Stomach (tissue), 4 donors: ENCODE data around the gene THSD7A.

Experiments
- POLR2A ChIP-seq, 4 donors: fragments of 450-650 bp; IDR thresholded peaks; one replicate each; pipeline ENCODE4 v1.6.1; 2016; ENCODE audit warnings: antibody characterized with exemption in 4 of 4, control low read depth in 2 of 4, mild to moderate bottlenecking in 1 of 4, moderate library complexity in 1 of 4
- TF ChIP-seq, protein P1 (sequence below), 7 experiments: fragments of 450-650 bp in 4 of 7; fragments of 200-600 bp in 3 of 7; sonication (generic) in 3 of 7; IDR thresholded peaks; one replicate each; pipeline ENCODE4 v1.5.1; 2016 to 2019; ENCODE audit warnings: antibody characterized with exemption in 7 of 7, control low read depth in 2 of 7, mild to moderate bottlenecking in 1 of 7

DNA sequence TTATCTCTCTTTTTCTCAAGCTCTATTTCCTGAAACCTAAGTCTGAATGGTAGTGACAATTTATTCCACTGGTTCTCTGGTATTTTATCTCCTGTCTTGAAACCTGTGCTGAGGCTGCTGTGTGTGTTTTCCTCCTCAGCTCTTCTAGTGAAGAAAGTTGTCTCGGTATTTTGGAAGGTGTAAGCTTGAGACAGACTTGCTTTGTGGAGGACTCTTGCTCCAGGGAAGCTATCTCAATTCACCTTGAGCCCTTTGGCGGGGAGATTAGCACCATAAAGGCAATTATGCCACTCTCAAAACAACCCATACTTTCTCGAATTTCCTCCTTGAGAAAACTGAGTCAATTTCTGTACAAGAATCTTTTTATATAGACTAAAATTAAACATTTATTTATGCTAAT is 141.6 kb downstream of the THSD7A start:
- TF ChIP-seq POLR2A (IDR thresholded peaks at IDR 0.05), result no peak
- TF ChIP-seq, protein P1, sequence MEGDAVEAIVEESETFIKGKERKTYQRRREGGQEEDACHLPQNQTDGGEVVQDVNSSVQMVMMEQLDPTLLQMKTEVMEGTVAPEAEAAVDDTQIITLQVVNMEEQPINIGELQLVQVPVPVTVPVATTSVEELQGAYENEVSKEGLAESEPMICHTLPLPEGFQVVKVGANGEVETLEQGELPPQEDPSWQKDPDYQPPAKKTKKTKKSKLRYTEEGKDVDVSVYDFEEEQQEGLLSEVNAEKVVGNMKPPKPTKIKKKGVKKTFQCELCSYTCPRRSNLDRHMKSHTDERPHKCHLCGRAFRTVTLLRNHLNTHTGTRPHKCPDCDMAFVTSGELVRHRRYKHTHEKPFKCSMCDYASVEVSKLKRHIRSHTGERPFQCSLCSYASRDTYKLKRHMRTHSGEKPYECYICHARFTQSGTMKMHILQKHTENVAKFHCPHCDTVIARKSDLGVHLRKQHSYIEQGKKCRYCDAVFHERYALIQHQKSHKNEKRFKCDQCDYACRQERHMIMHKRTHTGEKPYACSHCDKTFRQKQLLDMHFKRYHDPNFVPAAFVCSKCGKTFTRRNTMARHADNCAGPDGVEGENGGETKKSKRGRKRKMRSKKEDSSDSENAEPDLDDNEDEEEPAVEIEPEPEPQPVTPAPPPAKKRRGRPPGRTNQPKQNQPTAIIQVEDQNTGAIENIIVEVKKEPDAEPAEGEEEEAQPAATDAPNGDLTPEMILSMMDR (IDR thresholded peaks at IDR 0.05), result no peak
